A549 (cell line): ENCODE data around the gene UTY. TPM values are rescaled to one million over a fixed set of nuclear protein-coding genes. Genes with fewer than 3 reads are reported as not detected.

ENCODE experiments used
- ATAC-seq, 2 experiments: fragments of 200-7000 bp in 1 of 2; fragments of >200 bp in 1 of 2; cut with Nextera tagmentation in 1 of 2; cut with Tn5 transposase in 1 of 2; 3 replicates each; pipeline versions ENCODE4 v1.8.0 to v1.9.1; 2018 to 2020; ENCODE audit warnings: mild to moderate bottlenecking in 1 of 2, moderate library complexity in 1 of 2
- CTCF ChIA-PET: fragments of 300-600 bp; sonication (Branson Sonifier 250); formaldehyde crosslinking; extraction: SDS; loops from one replicate; lab custom pipeline; 2021; ENCODE audit warnings: antibody characterized with exemption, inconsistent platforms; lab: Yijun Ruan, JAX
- POLR2A ChIA-PET: fragments of 350-600 bp; formaldehyde crosslinking; extraction: SDS; loops from one replicate; lab custom pipeline; 2021; ENCODE audit warnings: antibody characterized with exemption, inconsistent platforms; lab: Yijun Ruan, JAX
- DNase-seq, 2 experiments: peaks; one replicate each; pipeline versions ENCODE4 v3.0.0 to v3.0.0-alpha.2; 2011 to 2016; ENCODE audit warnings: low read depth in 1 of 2, low spot score in 1 of 2
- FAIRE-seq: peaks from 2 replicates; lab custom pipeline; 2011; peaks lifted over from hg19 to GRCh38; lab: Jason Lieb, UNC
- H3K27ac ChIP-seq, 2 experiments: fragments of >200 bp; sonication (Bioruptor Twin); formaldehyde crosslinking; 3 replicates each; pipeline ENCODE4 v1.5.1; 2016 to 2017
- H3K4me1 ChIP-seq: fragments of >200 bp; sonication (Bioruptor Twin); formaldehyde crosslinking; 3 replicates; pipeline ENCODE4 v1.6.1; 2016
- H3K4me2 ChIP-seq: fragments of >200 bp; sonication (Bioruptor Twin); formaldehyde crosslinking; 3 replicates; pipeline ENCODE4 v1.6.1; 2016
- H3K4me3 ChIP-seq: fragments of >200 bp; sonication (Bioruptor Twin); formaldehyde crosslinking; 3 replicates; pipeline ENCODE4 v1.5.1; 2016
- H3K9me3 ChIP-seq: fragments of >200 bp; sonication (Bioruptor Twin); formaldehyde crosslinking; 3 replicates; pipeline ENCODE4 v1.6.1; 2016
- BHLHE40 ChIP-seq: IDR thresholded peaks from 2 replicates; pipeline ENCODE4 v1.6.1; 2012; ENCODE audit warnings: low read depth, low read length, inconsistent platforms
- CBX8 ChIP-seq: fragments of 200-600 bp; sonication (generic); IDR thresholded peaks from 2 replicates; pipeline ENCODE4 v1.6.1; 2016
- CEBPB ChIP-seq, 2 experiments: fragments of >200 bp in 1 of 2; sonication (Bioruptor Twin) in 1 of 2; formaldehyde crosslinking in 1 of 2; IDR thresholded peaks; 2 replicates each; pipeline ENCODE4 v1.6.1; 2012 to 2016
- EHF ChIP-seq: fragments of 250-450 bp; sonication (Bioruptor Pico); IDR thresholded peaks from 2 replicates; pipeline ENCODE4 v1.5.0; 2020; ENCODE audit warnings: mild to moderate bottlenecking
- FOSB ChIP-seq: fragments of 250-450 bp; sonication (Bioruptor Pico); IDR thresholded peaks from 2 replicates; pipeline ENCODE4 v1.5.0; 2020; ENCODE audit warnings: mild to moderate bottlenecking, moderate library complexity
- FOXS1 ChIP-seq: fragments of 250-450 bp; sonication (Bioruptor Pico); IDR thresholded peaks from 2 replicates; pipeline ENCODE4 v1.5.0; 2020; ENCODE audit warnings: mild to moderate bottlenecking, moderate library complexity
- GATA3 ChIP-seq: IDR thresholded peaks from 2 replicates; pipeline ENCODE4 v1.6.1; 2012; ENCODE audit warnings: borderline replicate concordance
- HEYL ChIP-seq: fragments of 250-450 bp; sonication (Bioruptor Pico); IDR thresholded peaks from 2 replicates; pipeline ENCODE4 v1.8.0; 2021; ENCODE audit warnings: mild to moderate bottlenecking, moderate library complexity
- HOXA7 ChIP-seq: fragments of 250-450 bp; sonication (Bioruptor Pico); IDR thresholded peaks from 2 replicates; pipeline ENCODE4 v1.5.0; 2020; ENCODE audit warnings: mild to moderate bottlenecking, moderate library complexity
- HOXB13 ChIP-seq: fragments of 250-450 bp; sonication (Bioruptor Pico); IDR thresholded peaks from 2 replicates; pipeline ENCODE4 v1.5.0; 2020; ENCODE audit warnings: low read depth, mild to moderate bottlenecking, moderate library complexity
- MAZ ChIP-seq: fragments of 150-350 bp; IDR thresholded peaks from 2 replicates; pipeline ENCODE4 v1.6.1; 2014; ENCODE audit warnings: antibody characterized with exemption, low read depth, low read length, borderline replicate concordance
- RNF2 ChIP-seq: fragments of 200-600 bp; sonication (generic); IDR thresholded peaks from 2 replicates; pipeline ENCODE4 v1.6.1; 2016; ENCODE audit warnings: low read depth, mild to moderate bottlenecking, antibody characterized with exemption, moderate library complexity, borderline replicate concordance
- TP53 ChIP-seq: fragments of 250-450 bp; sonication (Bioruptor Pico); IDR thresholded peaks from 2 replicates; pipeline ENCODE4 v1.5.0; 2021; ENCODE audit warnings: mild to moderate bottlenecking, moderate library complexity
- WGBS: methylation state at CpG from one replicate; pipeline ENCODE4 v1.1.6; 2017; ENCODE audit errors: missing lambda C conversion rate; 5-methylcytosine and 5-hydroxymethylcytosine counted together
- polyA plus RNA-seq, 4 experiments: library from polyadenylated mRNA; depleted of rRNA in 3 of 4; stranded (reverse); fragments of >200 nt; fragmentation: RNase III in 1 of 4; extraction: RNeasy Plus Mini Kit Qiagen cat#74134 plus additional on column Dnase treatment in 1 of 4; gene quantifications; 2 replicates in 3 of 4; 3 replicates in 1 of 4; pipeline ENCODE4 v1.2.3, GENCODE V29; 2011 to 2017
- TF ChIP-seq, protein P1 (sequence below): IDR thresholded peaks from 2 replicates; pipeline ENCODE4 v1.6.1; 2012
- TF ChIP-seq, protein P2 (sequence below): fragments of 150-350 bp; IDR thresholded peaks from 2 replicates; pipeline ENCODE4 v1.6.1; 2014; ENCODE audit warnings: low read depth, mild to moderate bottlenecking, low read length

The UTY gene
- polyA plus RNA-seq, 2 of the 4 experiments (the other 2 are of a cell fraction) = 2.9 to 12.5 TPM

DNA sequence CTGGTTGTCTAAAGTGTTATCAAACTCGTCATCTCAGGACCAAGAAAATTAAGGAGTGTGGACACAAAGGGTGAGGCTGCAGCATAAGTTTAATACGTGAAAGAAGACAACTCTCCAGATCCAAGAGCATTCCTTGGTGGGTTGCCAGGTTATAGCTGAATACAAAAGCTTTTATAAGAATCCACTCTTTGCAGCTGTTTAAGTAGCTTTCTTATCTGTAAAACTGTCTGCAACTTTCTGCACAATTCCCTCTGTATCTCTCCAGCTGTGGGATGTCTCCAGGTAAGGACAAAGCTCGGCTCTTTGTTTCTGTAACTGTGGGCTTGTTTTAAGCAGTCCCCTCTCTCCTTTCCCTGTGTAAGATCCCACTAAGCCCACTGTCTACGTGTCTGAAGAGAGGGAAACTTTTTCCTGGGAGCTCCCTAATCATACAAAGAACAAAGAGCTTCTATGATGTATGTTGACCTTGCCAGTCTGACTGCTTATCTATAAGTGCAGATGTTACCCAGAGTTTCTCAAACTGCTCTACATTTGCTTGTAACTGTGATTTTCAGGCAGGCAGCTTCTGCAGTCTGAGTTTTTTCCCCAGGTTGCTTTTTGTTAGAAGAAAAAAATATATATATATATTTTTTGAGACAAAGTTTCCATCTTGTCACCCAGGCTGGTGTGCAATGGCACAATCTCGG, 268.7 kb downstream of the UTY start:
- no peaks in the 10 kb centered on the region for H3K4me1 ChIP-seq
- no peak for TF ChIP-seq HOXA7
- no peak for TF ChIP-seq EHF
- TF ChIP-seq TP53 (CRISPR knock-in tag) = no peak
- TF ChIP-seq RNF2 = no peak
- TF ChIP-seq, protein P1, sequence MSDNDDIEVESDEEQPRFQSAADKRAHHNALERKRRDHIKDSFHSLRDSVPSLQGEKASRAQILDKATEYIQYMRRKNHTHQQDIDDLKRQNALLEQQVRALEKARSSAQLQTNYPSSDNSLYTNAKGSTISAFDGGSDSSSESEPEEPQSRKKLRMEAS = no peak
- TF ChIP-seq HOXB13 (CRISPR knock-in tag) = no peak
- no peak for TF ChIP-seq BHLHE40
- no peak for TF ChIP-seq MAZ
- no peak for DNase-seq
- ChIA-PET CTCF (no interaction called here), POLR2A (no interaction called here)
- FAIRE-seq = no peak
- ATAC-seq = no peak
- 32% methylated on average over 5 of the region's 5 CpGs for WGBS
- H3K27ac ChIP-seq = no peak overlapping the region
- H3K9me3 ChIP-seq = no peaks in the 10 kb centered on the region
- no peak overlapping the region for H3K4me3 ChIP-seq
- no peak overlapping the region for H3K4me2 ChIP-seq

DNA sequence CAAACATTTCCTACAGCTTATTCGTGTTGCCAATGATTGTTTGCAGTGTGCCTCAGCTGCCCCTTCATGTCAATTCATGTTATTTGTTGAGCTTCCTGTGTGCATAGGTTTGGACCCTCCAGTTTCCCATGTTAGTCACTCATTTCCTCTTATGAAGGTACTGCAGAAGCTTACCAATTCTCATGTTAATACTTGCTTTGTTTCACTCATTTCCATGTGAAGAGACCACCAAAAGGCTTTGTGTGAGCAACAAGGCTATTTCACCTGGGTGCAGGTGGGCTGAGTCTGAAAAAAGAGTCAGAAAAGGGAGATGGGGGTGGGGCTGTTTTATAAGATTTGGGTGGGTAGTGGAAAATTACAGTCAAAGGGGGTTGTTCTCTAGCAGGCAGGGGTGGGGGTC, 274.6 kb downstream of the UTY start:
- no peak overlapping the region for H3K27ac ChIP-seq
- TF ChIP-seq CBX8 = no peak
- TF ChIP-seq CEBPB (IDR thresholded peaks at IDR 0.05) = no peak
- no peak for TF ChIP-seq HEYL (CRISPR knock-in tag)
- no peak for TF ChIP-seq MAZ
- TF ChIP-seq FOSB = no peak
- TF ChIP-seq, protein P2, sequence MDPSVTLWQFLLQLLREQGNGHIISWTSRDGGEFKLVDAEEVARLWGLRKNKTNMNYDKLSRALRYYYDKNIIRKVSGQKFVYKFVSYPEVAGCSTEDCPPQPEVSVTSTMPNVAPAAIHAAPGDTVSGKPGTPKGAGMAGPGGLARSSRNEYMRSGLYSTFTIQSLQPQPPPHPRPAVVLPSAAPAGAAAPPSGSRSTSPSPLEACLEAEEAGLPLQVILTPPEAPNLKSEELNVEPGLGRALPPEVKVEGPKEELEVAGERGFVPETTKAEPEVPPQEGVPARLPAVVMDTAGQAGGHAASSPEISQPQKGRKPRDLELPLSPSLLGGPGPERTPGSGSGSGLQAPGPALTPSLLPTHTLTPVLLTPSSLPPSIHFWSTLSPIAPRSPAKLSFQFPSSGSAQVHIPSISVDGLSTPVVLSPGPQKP = no peak
- TF ChIP-seq GATA3 = no peak
- TF ChIP-seq FOXS1 (CRISPR knock-in tag) = no peak
- H3K4me3 ChIP-seq = no peak overlapping the region
- ATAC-seq (no peak), DNase-seq (no peak), FAIRE-seq (no peak)
- 22% methylated on average over 1 of the region's 1 CpG for WGBS
- ChIA-PET CTCF (no interaction called here), POLR2A (no interaction called here)
- H3K9me3 ChIP-seq = no peaks in the 10 kb centered on the region
- H3K4me2 ChIP-seq = no peak overlapping the region
- H3K4me1 ChIP-seq = no peaks in the 10 kb centered on the region

Other genes with a start within 250 kb of the UTY start
- 1.5 and 2.2 TPM in 2 replicates for gene TMSB4Y, start 223.9 kb upstream of the UTY start, polyA plus RNA-seq (2011; rRNA removed)
- 0.98 to 1.5 TPM (median 1.0 TPM) in 3 replicates for gene TMSB4Y, start 223.9 kb upstream of the UTY start, polyA plus RNA-seq (2017; fragmentation: RNase III; extraction: RNeasy Plus Mini Kit Qiagen cat#74134 plus additional on column Dnase treatment)